ENCODE measurements around the gene LUM.

LUM gene

GRCh38 chr12:91111366-91112325, at the start of gene LUM:
Gene LUM, minus strand, starts transcription at chr12:91111494. Its CDS starts 2,515 bp downstream, at chr12:91108979.
- H3K36me3 ChIP-seq (ENCODE audit: insufficient read depth, low read depth, low read length): no peaks in the 10 kb centered on the region
- H3K27ac ChIP-seq (ENCODE audit: low read length): no peak within 1 kb of the TSS
- no peak within 1 kb of the TSS for H3K9ac ChIP-seq (ENCODE audit: low read depth, low read length)
- H3K4me3 ChIP-seq (ENCODE audit: low read length): no peak within 1 kb of the TSS
- H3K27me3 ChIP-seq (ENCODE audit: insufficient read depth, low read length): no peaks in the 10 kb centered on the region
- H3K9me3 ChIP-seq (ENCODE audit: insufficient read depth, low read depth, low read length): no peaks in the 10 kb centered on the region
- H3K4me1 ChIP-seq (ENCODE audit: insufficient read depth, low read length): no peaks in the 10 kb centered on the region; the same call in 1 of the 2 replicates

GRCh38 chr12:91161009-91161408, 49.7 kb upstream of the LUM start:
- Histone ChIP-seq H3K4me3 (ENCODE audit: low read length) (no peak overlapping the region), H3K27ac (ENCODE audit: low read length) (no peak overlapping the region)

GRCh38 chr12:91155990-91156389, 44.7 kb upstream of the LUM start:
- Histone ChIP-seq H3K27me3 (ENCODE audit: insufficient read depth, low read length) (no peaks in the 10 kb centered on the region), H3K36me3 (ENCODE audit: insufficient read depth, low read depth, low read length) (no peaks in the 10 kb centered on the region), H3K27ac (ENCODE audit: low read length) (no peak overlapping the region), H3K4me3 (ENCODE audit: low read length) (no peak overlapping the region), H3K4me1 (ENCODE audit: insufficient read depth, low read length) (no peaks in the 10 kb centered on the region), H3K9me3 (ENCODE audit: insufficient read depth, low read depth, low read length) (no peaks in the 10 kb centered on the region), H3K9ac (ENCODE audit: low read depth, low read length) (no peak overlapping the region)

More at GRCh38 chr12:91161009-91161408, 49.7 kb upstream of the LUM start:
- Histone ChIP-seq H3K36me3 (ENCODE audit: insufficient read depth, low read depth, low read length) (no peaks in the 10 kb centered on the region), H3K4me1 (ENCODE audit: insufficient read depth, low read length) (no peaks in the 10 kb centered on the region), H3K9me3 (ENCODE audit: insufficient read depth, low read depth, low read length) (no peaks in the 10 kb centered on the region), H3K27me3 (ENCODE audit: insufficient read depth, low read length) (no peaks in the 10 kb centered on the region), H3K9ac (ENCODE audit: low read depth, low read length) (no peak overlapping the region)

GRCh38 chr12:91154131-91154530, 42.8 kb upstream of the LUM start:
- no peaks in the 10 kb centered on the region for H3K36me3 ChIP-seq (ENCODE audit: insufficient read depth, low read depth, low read length)
- no peak overlapping the region for H3K9ac ChIP-seq (ENCODE audit: low read depth, low read length)
- H3K27me3 ChIP-seq (ENCODE audit: insufficient read depth, low read length): no peaks in the 10 kb centered on the region
- H3K27ac ChIP-seq (ENCODE audit: low read length): no peak overlapping the region
- no peaks in the 10 kb centered on the region for H3K4me1 ChIP-seq (ENCODE audit: insufficient read depth, low read length)
- H3K9me3 ChIP-seq (ENCODE audit: insufficient read depth, low read depth, low read length): no peaks in the 10 kb centered on the region
- H3K4me3 ChIP-seq (ENCODE audit: low read length): no peak overlapping the region

GRCh38 chr12:91144053-91144452, 32.8 kb upstream of the LUM start:
- H3K36me3 ChIP-seq (ENCODE audit: insufficient read depth, low read depth, low read length): no peaks in the 10 kb centered on the region
- H3K27me3 ChIP-seq (ENCODE audit: insufficient read depth, low read length): no peaks in the 10 kb centered on the region
- no peak overlapping the region for H3K9ac ChIP-seq (ENCODE audit: low read depth, low read length)
- H3K9me3 ChIP-seq (ENCODE audit: insufficient read depth, low read depth, low read length): no peaks in the 10 kb centered on the region
- H3K27ac ChIP-seq (ENCODE audit: low read length): no peak overlapping the region
- no peaks in the 10 kb centered on the region for H3K4me1 ChIP-seq (ENCODE audit: insufficient read depth, low read length)
- no peak overlapping the region for H3K4me3 ChIP-seq (ENCODE audit: low read length)

GRCh38 chr12:91143206-91143605, 31.9 kb upstream of the LUM start:
- H3K4me1 ChIP-seq (ENCODE audit: insufficient read depth, low read length): no peaks in the 10 kb centered on the region
- no peaks in the 10 kb centered on the region for H3K9me3 ChIP-seq (ENCODE audit: insufficient read depth, low read depth, low read length)
- H3K4me3 ChIP-seq (ENCODE audit: low read length): no peak overlapping the region
- no peaks in the 10 kb centered on the region for H3K27me3 ChIP-seq (ENCODE audit: insufficient read depth, low read length)
- no peak overlapping the region for H3K9ac ChIP-seq (ENCODE audit: low read depth, low read length)
- H3K27ac ChIP-seq (ENCODE audit: low read length): no peak overlapping the region
- H3K36me3 ChIP-seq (ENCODE audit: insufficient read depth, low read depth, low read length): no peaks in the 10 kb centered on the region

- Histone ChIP-seq H3K4me3 (ENCODE audit: low read length) (no peak overlapping the region), H3K36me3 (ENCODE audit: insufficient read depth, low read depth, low read length) (no peaks in the 10 kb centered on the region), H3K9ac (ENCODE audit: low read depth, low read length) (no peak overlapping the region), H3K9me3 (ENCODE audit: insufficient read depth, low read depth, low read length) (no peaks in the 10 kb centered on the region), H3K4me1 (ENCODE audit: insufficient read depth, low read length) (no peaks in the 10 kb centered on the region), H3K27ac (ENCODE audit: low read length) (no peak overlapping the region), H3K27me3 (ENCODE audit: insufficient read depth, low read length) (no peaks in the 10 kb centered on the region)
Observed at GRCh38 chr12:91142221-91142631, 30.9 kb upstream of the LUM start.

GRCh38 chr12:91140026-91140931, 29.0 kb upstream of the LUM start:
- no peak overlapping the region for H3K9ac ChIP-seq (ENCODE audit: low read depth, low read length)
- no peaks in the 10 kb centered on the region for H3K36me3 ChIP-seq (ENCODE audit: insufficient read depth, low read depth, low read length)
- H3K4me1 ChIP-seq (ENCODE audit: insufficient read depth, low read length): no peaks in the 10 kb centered on the region
- H3K27me3 ChIP-seq (ENCODE audit: insufficient read depth, low read length): no peaks in the 10 kb centered on the region
- H3K9me3 ChIP-seq (ENCODE audit: insufficient read depth, low read depth, low read length): no peaks in the 10 kb centered on the region
- H3K4me3 ChIP-seq (ENCODE audit: low read length): no peak overlapping the region
- H3K27ac ChIP-seq (ENCODE audit: low read length): no peak overlapping the region

- Histone ChIP-seq H3K9ac (ENCODE audit: low read depth, low read length) (no peak overlapping the region), H3K36me3 (ENCODE audit: insufficient read depth, low read depth, low read length) (no peaks in the 10 kb centered on the region), H3K9me3 (ENCODE audit: insufficient read depth, low read depth, low read length) (no peaks in the 10 kb centered on the region), H3K27ac (ENCODE audit: low read length) (no peak overlapping the region), H3K27me3 (ENCODE audit: insufficient read depth, low read length) (no peaks in the 10 kb centered on the region), H3K4me3 (ENCODE audit: low read length) (no peak overlapping the region), H3K4me1 (ENCODE audit: insufficient read depth, low read length) (no peaks in the 10 kb centered on the region)
Observed at GRCh38 chr12:91139286-91139685, 28.0 kb upstream of the LUM start.

- Histone ChIP-seq H3K27me3 (ENCODE audit: insufficient read depth, low read length) (no peaks in the 10 kb centered on the region), H3K9me3 (ENCODE audit: insufficient read depth, low read depth, low read length) (no peaks in the 10 kb centered on the region), H3K36me3 (ENCODE audit: insufficient read depth, low read depth, low read length) (no peaks in the 10 kb centered on the region), H3K27ac (ENCODE audit: low read length) (no peak overlapping the region), H3K4me3 (ENCODE audit: low read length) (no peak overlapping the region), H3K4me1 (ENCODE audit: insufficient read depth, low read length) (no peaks in the 10 kb centered on the region), H3K9ac (ENCODE audit: low read depth, low read length) (no peak overlapping the region)
Observed at GRCh38 chr12:91138337-91138920, 27.1 kb upstream of the LUM start.

- H3K9me3 ChIP-seq (ENCODE audit: insufficient read depth, low read depth, low read length): no peaks in the 10 kb centered on the region
- no peaks in the 10 kb centered on the region for H3K36me3 ChIP-seq (ENCODE audit: insufficient read depth, low read depth, low read length)
- H3K27ac ChIP-seq (ENCODE audit: low read length): no peak overlapping the region
- H3K27me3 ChIP-seq (ENCODE audit: insufficient read depth, low read length): no peaks in the 10 kb centered on the region
- no peak overlapping the region for H3K4me3 ChIP-seq (ENCODE audit: low read length)
- no peaks in the 10 kb centered on the region for H3K4me1 ChIP-seq (ENCODE audit: insufficient read depth, low read length)
- H3K9ac ChIP-seq (ENCODE audit: low read depth, low read length): no peak overlapping the region
Observed at GRCh38 chr12:91133871-91134270, 22.6 kb upstream of the LUM start.

Measured in iPS-20b (cell line).